Upper lobe of left lung (tissue), 6 donors: ENCODE results near the gene TMEM178B. TPM values are rescaled to one million over a fixed set of nuclear protein-coding genes. Genes with fewer than 3 reads are reported as not detected.

Experiments used
- ATAC-seq, 2 donors: fragments of 200-7000 bp; cut with Tn5 transposase; one replicate each; pipeline ENCODE4 v1.9.1; 2022; ENCODE audit warnings: mild to moderate bottlenecking in 2 of 2, moderate library complexity in 2 of 2; ENCODE audit not compliant: low FRiP score in 2 of 2
- DNase-seq, 2 donors: peaks; one replicate each; pipeline ENCODE4 v3.0.0-alpha.2; 2019 to 2020
- H3K27ac ChIP-seq, 4 donors: fragments of 200-600 bp; sonication (generic); one replicate each; pipeline ENCODE4 v1.5.1; 2016 to 2019
- H3K27me3 ChIP-seq, 4 donors: fragments of 200-600 bp; sonication (generic); one replicate each; pipeline ENCODE4 v1.5.1; 2017 to 2019
- H3K36me3 ChIP-seq, 4 donors: fragments of 200-600 bp; sonication (generic); one replicate each; pipeline ENCODE4 v1.5.1; 2016 to 2019
- H3K4me1 ChIP-seq, 4 donors: fragments of 200-600 bp; sonication (generic); one replicate each; pipeline ENCODE4 v1.5.1; 2018 to 2019
- H3K4me3 ChIP-seq, 4 donors: fragments of 200-600 bp; sonication (generic); one replicate each; pipeline ENCODE4 v1.5.1; 2017 to 2019; ENCODE audit warnings: mild to moderate bottlenecking in 2 of 4, moderate library complexity in 1 of 4
- H3K9me3 ChIP-seq, 4 donors: fragments of 200-600 bp; sonication (generic); one replicate each; pipeline ENCODE4 v1.5.1; 2018 to 2019
- EP300 ChIP-seq, 4 donors: sonication (generic); formaldehyde crosslinking; IDR thresholded peaks; one replicate each; pipeline ENCODE4 v1.5.1; 2017; ENCODE audit warnings: antibody characterized with exemption in 4 of 4, control low read depth in 2 of 4
- POLR2A ChIP-seq, 4 donors: fragments of 450-650 bp; IDR thresholded peaks; one replicate each; pipeline ENCODE4 v1.5.1; 2016 to 2017; ENCODE audit warnings: antibody characterized with exemption in 4 of 4, mild to moderate bottlenecking in 2 of 4
- POLR2AphosphoS5 ChIP-seq, 2 donors: sonication (generic); formaldehyde crosslinking; IDR thresholded peaks; one replicate each; pipeline ENCODE4 v1.5.1; 2017; ENCODE audit warnings: antibody characterized with exemption in 2 of 2
- WGBS, 2 donors: methylation state at CpG; one replicate each; pipeline ENCODE4 v1.1.5; 2017 to 2018; 5-methylcytosine and 5-hydroxymethylcytosine counted together
- total RNA-seq, 6 donors: library from RNA; depleted of rRNA in 4 of 6; stranded (reverse); fragments of >200 nt in 4 of 6; gene quantifications; one replicate each; pipeline versions ENCODE4 v1.1.0 to v1.2.1, GENCODE V29; 2016 to 2021
- TF ChIP-seq, protein P1 (sequence below), 6 experiments: fragments of 450-650 bp in 4 of 6; fragments of 200-600 bp in 2 of 6; sonication (generic) in 2 of 6; IDR thresholded peaks; one replicate each; pipeline ENCODE4 v1.5.1; 2016 to 2019; ENCODE audit warnings: antibody characterized with exemption in 6 of 6
- donor health status: DM: no; HTN: no; CAD: no; lungs with moderate emphysema.
- donor health status: DM: no; HTN: yes; CAD: no; lungs with severe emphysema.

Gene TMEM178B
- total RNA-seq, 6 donors from 2014 or later = under 0.01 to 1.4 (median 0.32) TPM

DNA sequence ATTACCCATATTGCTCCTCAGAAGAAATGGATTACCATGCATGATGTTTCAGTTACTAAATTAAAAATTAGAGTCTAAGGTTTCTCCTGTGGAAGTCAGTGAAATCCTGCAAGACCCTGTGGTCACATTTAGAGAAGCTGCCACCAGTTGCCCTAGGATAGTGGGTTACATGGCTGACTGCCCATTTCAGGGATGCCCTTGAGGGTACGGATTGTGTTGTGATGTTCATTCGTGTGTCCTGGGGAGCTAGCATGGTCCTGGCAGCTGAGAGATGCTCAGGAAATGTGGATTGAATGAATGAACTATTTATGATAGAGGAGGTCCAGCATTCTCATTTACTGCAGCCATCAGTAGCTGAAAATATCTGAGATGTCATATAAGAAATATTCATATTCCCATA is 55.1 kb downstream of the TMEM178B start:
- no peak overlapping the region for H3K4me3 ChIP-seq
- H3K27ac ChIP-seq = no peak overlapping the region
- no peaks in the 10 kb centered on the region for H3K36me3 ChIP-seq
- H3K9me3 ChIP-seq = peaks cover 0 to 4% (median 3%) of the 10 kb centered on the region in 4 donors
- no peak for TF ChIP-seq EP300 (IDR thresholded peaks at IDR 0.05)
- TF ChIP-seq, protein P1, sequence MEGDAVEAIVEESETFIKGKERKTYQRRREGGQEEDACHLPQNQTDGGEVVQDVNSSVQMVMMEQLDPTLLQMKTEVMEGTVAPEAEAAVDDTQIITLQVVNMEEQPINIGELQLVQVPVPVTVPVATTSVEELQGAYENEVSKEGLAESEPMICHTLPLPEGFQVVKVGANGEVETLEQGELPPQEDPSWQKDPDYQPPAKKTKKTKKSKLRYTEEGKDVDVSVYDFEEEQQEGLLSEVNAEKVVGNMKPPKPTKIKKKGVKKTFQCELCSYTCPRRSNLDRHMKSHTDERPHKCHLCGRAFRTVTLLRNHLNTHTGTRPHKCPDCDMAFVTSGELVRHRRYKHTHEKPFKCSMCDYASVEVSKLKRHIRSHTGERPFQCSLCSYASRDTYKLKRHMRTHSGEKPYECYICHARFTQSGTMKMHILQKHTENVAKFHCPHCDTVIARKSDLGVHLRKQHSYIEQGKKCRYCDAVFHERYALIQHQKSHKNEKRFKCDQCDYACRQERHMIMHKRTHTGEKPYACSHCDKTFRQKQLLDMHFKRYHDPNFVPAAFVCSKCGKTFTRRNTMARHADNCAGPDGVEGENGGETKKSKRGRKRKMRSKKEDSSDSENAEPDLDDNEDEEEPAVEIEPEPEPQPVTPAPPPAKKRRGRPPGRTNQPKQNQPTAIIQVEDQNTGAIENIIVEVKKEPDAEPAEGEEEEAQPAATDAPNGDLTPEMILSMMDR (IDR thresholded peaks at IDR 0.05) = no peak
- TF ChIP-seq POLR2A (IDR thresholded peaks at IDR 0.05) = no peak
- no peak for TF ChIP-seq POLR2AphosphoS5 (IDR thresholded peaks at IDR 0.05)
- WGBS, 2 donors = 54 to 85% methylated on average over 2 of the region's 2 CpGs
- ATAC-seq (no peak), DNase-seq (no peak)
- no peaks in the 10 kb centered on the region for H3K4me1 ChIP-seq
- no peaks in the 10 kb centered on the region for H3K27me3 ChIP-seq

DNA sequence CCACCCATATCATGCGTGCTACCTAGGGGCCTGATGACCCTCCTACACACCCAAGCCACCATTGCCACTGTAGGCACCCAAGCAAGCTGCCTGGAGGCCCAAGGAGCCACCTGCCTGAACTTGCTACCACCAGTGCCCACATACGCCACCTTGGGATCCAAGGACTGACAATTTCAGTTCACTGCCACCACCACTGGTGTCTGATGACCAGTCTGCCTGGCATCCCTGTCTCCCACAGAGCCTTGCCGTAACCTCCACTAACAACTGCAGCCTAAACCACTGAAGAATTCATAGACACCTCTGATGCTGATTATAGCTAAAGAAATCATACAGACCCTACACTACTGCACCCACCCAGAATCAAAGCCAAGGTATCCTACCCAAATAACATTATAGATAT is 58.8 kb downstream of the TMEM178B start:
- no peaks in the 10 kb centered on the region for H3K36me3 ChIP-seq
- no peaks in the 10 kb centered on the region for H3K4me1 ChIP-seq
- ATAC-seq (no peak), DNase-seq (no peak)
- 85 to 97% methylated on average over 3 of the region's 3 CpGs for WGBS, 2 donors
- TF ChIP-seq EP300 (IDR thresholded peaks at IDR 0.05) (no peak), POLR2A (IDR thresholded peaks at IDR 0.05) (no peak), POLR2AphosphoS5 (IDR thresholded peaks at IDR 0.05) (no peak)
- TF ChIP-seq, protein P1 (IDR thresholded peaks at IDR 0.05) = no peak
- no peak overlapping the region for H3K27ac ChIP-seq
- no peaks in the 10 kb centered on the region for H3K27me3 ChIP-seq
- H3K9me3 ChIP-seq = peaks cover 0 to 4% (median 3%) of the 10 kb centered on the region in 4 donors
- no peak overlapping the region for H3K4me3 ChIP-seq

- no peak for TF ChIP-seq POLR2AphosphoS5 (IDR thresholded peaks at IDR 0.05)
- no peak for TF ChIP-seq POLR2A (IDR thresholded peaks at IDR 0.05)
- TF ChIP-seq EP300 (IDR thresholded peaks at IDR 0.05) = no peak
- TF ChIP-seq, protein P1 (IDR thresholded peaks at IDR 0.05) = no peak
- no peaks in the 10 kb centered on the region for H3K36me3 ChIP-seq
- no peak overlapping the region for H3K4me3 ChIP-seq
- H3K9me3 ChIP-seq = peaks cover 0 to 4% (median 3%) of the 10 kb centered on the region in 4 donors
- no peak for ATAC-seq
- H3K4me1 ChIP-seq = no peaks in the 10 kb centered on the region
- 93 to 98% methylated on average over 1 of the region's 1 CpG for WGBS, 2 donors
- DNase-seq = no peak
- H3K27me3 ChIP-seq = no peaks in the 10 kb centered on the region
- no peak overlapping the region for H3K27ac ChIP-seq
Measured at GRCh38 chr7:141133646-141134045, 59.8 kb downstream of the TMEM178B start.

DNA sequence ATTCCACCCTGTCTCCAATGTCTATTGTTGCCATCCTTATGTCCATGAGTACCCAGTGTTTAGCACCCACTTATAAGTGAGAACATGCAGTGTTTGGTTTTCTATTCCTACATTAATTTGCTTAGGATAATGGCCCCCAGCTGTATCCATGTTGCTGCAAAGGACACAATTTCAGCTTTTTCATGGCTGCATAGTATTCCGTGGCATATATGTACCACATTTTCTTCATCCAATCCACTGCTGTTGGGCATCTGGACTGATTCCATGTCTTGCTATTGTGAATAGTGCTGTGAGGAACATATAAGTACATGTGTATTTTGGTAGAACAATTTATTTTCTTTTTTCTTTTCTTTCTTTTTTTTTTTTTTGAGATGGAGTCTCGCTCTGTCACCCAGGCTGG is 68.2 kb downstream of the TMEM178B start:
- WGBS, 2 donors = 93 to 100% methylated on average over 2 of the region's 2 CpGs
- Histone ChIP-seq H3K27me3 (no peaks in the 10 kb centered on the region), H3K9me3 (peaks cover 0 to 6% (median 0%) of the 10 kb centered on the region in 4 donors), H3K27ac (no peak overlapping the region), H3K4me1 (no peaks in the 10 kb centered on the region), H3K4me3 (no peak overlapping the region), H3K36me3 (no peaks in the 10 kb centered on the region)
- DNase-seq (no peak), ATAC-seq (no peak)
- TF ChIP-seq, protein P1 (IDR thresholded peaks at IDR 0.05) = no peak
- TF ChIP-seq POLR2A (IDR thresholded peaks at IDR 0.05) (no peak), POLR2AphosphoS5 (IDR thresholded peaks at IDR 0.05) (no peak), EP300 (IDR thresholded peaks at IDR 0.05) (no peak)

DNA sequence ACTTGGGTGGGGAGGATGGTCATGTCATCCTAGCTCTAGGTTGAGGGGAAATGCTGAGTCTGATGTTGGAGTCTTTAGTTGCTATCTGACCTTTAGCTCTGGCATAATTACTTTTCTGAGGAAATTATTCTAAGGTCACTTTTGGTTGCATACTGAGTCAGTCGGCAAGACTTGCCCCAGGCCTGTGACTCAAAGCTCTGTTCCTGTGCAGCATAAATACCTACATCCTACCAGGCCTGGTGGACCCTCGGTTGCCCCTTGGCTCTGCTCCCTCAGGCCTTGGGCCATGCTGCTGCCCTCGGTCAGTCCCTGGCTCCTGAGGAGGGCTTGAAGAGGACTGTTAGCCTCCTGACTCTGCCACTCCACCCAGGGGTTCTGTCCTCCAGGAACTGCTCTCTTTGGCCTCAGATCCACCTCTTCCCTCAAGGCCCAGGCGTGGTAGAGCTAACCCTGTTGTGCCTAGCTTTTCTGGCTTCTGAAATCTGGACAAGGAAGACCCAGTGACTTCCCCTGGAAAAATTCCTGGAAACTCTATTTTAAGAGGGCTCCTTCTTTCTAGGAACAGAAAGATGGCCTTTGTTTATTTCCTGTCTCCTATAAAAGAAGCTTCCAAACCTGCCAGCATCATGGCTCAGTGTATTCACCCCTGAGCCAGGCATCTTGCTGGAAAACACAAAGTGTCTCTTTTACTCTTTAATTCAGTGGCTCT is 71.2 kb downstream of the TMEM178B start:
- Histone ChIP-seq H3K9me3 (peaks cover 0 to 6% (median 0%) of the 10 kb centered on the region in 4 donors), H3K4me1 (no peaks in the 10 kb centered on the region), H3K4me3 (no peak overlapping the region), H3K36me3 (no peaks in the 10 kb centered on the region), H3K27ac (no peak overlapping the region), H3K27me3 (no peaks in the 10 kb centered on the region)
- DNase-seq (peak in 1 of 2 donors; percentile 13), ATAC-seq (peak; percentile 10 to 14)
- TF ChIP-seq, protein P1 (IDR thresholded peaks at IDR 0.05) = no peak
- TF ChIP-seq EP300 (IDR thresholded peaks at IDR 0.05) = no peak
- TF ChIP-seq POLR2A (IDR thresholded peaks at IDR 0.05) = no peak
- TF ChIP-seq POLR2AphosphoS5 (IDR thresholded peaks at IDR 0.05) = no peak
- WGBS, 2 donors = 73 to 84% methylated on average over 2 to 4 of the region's 4 CpGs
